LNCaP clone FGC (cell line): Measurements from ENCODE around the gene ASAP3.
A peak's percentile ranks its signal among the peaks of the same experiment; 100 is the strongest.
"Not testable (repeated sequence)": the region's sequence is repeated elsewhere in the genome, so short reads cannot be mapped to it uniquely, and the experiment has no call there.

Experiments
- DNase-seq: peaks from one replicate; pipeline ENCODE4 v3.0.0-alpha.2; 2011; ENCODE audit warnings: low read depth
- H3K4me3 ChIP-seq: 2 replicates; pipeline ENCODE4 v1.5.1; 2011; ENCODE audit warnings: mild to moderate bottlenecking, low read depth, low read length, control low read depth
- TF ChIP-seq, protein P1 (sequence below): IDR thresholded peaks from 2 replicates; pipeline ENCODE4 v1.5.1; 2012; ENCODE audit warnings: mild to moderate bottlenecking; ENCODE audit not compliant: control insufficient read depth, insufficient read depth; ENCODE audit errors: extremely low read depth

Gene ASAP3

DNA sequence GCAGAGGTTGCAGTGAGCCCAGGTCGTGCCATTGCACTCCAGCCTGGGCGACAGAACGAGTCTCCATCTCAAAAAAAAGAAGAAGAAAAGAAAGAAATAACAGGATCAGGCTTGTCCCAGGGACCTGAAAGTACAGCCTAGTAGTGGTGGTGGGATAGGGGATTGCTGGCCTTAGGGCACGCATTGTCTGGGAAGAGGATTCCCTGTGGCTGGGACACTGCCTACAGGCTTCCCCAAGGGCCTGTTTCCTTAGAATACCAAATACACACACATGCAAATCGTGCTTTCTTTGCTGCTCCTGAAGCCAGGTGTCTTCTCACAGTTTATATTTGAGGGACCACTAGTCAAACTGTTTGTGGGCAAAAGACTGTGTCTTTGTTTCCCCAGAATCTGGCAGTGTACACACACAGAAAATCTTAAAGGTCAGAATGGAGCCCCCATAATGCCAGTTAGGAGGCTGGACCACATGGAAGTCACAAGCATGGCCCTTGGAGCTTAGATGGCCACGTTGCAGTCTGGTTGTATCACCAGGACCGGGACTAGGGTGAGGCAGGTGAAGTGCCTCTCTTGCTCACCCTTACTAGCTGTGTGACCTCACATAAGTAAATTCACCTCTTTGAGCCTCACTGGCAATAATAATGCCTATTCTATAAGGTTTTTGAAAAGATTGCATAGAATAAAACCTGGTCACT lies 12.7 kb upstream of the ASAP3 start:
- no peak for DNase-seq
- TF ChIP-seq, protein P1, sequence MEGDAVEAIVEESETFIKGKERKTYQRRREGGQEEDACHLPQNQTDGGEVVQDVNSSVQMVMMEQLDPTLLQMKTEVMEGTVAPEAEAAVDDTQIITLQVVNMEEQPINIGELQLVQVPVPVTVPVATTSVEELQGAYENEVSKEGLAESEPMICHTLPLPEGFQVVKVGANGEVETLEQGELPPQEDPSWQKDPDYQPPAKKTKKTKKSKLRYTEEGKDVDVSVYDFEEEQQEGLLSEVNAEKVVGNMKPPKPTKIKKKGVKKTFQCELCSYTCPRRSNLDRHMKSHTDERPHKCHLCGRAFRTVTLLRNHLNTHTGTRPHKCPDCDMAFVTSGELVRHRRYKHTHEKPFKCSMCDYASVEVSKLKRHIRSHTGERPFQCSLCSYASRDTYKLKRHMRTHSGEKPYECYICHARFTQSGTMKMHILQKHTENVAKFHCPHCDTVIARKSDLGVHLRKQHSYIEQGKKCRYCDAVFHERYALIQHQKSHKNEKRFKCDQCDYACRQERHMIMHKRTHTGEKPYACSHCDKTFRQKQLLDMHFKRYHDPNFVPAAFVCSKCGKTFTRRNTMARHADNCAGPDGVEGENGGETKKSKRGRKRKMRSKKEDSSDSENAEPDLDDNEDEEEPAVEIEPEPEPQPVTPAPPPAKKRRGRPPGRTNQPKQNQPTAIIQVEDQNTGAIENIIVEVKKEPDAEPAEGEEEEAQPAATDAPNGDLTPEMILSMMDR = no peak
- H3K4me3 ChIP-seq = no peak overlapping the region

- DNase-seq, H3K4me3 ChIP-seq: not testable (repeated sequence)
These were observed 10.9 kb upstream of the ASAP3 start for GRCh38 chr1:23494836-23495235.

DNA sequence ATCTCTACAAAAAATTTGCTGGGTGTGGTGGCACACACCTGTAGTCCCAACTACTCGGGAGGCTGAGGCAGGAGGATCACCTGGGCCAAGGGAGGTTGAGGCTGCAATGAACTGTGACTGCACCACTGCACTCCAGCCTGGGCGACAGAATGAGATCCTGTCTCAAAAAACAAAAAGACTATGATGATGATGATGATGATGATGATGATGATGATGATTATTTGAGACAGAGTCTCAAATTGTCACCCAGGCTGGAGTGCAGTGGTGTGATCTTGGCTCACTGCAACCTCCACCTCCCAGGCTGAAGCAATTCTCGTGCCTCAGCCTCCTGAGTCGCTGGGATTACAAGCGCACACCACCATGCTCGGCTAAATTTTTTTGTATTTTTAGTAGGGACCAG lies 8.8 kb upstream of the ASAP3 start:
- DNase-seq, H3K4me3 ChIP-seq: not testable (repeated sequence)

DNA sequence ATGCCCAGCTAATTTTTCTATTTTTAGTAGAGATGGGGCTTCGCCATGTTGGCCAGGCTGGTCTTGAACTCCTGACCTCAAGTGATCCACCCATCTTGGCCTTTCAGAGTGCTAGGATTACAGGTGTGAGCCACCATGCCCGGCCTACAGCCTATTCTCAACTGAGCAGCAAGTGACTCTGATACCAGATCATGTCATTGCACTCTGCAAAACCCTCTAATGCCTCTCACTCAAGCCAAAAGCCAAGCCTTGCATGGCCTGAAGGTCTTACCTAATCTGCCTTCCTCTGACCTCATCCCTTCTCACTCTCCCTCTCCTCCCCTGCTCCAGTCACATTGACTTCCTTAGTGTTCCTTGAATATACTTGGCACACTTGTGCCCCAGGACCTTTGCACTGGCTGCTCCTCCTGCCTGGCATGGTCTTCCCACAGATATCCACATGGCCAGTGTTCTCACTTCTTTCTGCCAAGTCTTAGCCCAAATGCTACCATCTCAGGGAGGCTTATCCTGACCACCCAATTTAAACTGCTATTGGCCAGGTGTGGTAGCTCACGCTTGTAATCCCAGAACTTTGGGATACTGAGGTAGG lies 8.2 kb upstream of the ASAP3 start:
- TF ChIP-seq, protein P1 = no peak
- no peak overlapping the region for H3K4me3 ChIP-seq
- no peak for DNase-seq

- TF ChIP-seq, protein P1 = no peak
- H3K4me3 ChIP-seq = no peak overlapping the region
- DNase-seq = no peak
These were observed 5.9 kb upstream of the ASAP3 start for GRCh38 chr1:23489842-23490241.

DNA sequence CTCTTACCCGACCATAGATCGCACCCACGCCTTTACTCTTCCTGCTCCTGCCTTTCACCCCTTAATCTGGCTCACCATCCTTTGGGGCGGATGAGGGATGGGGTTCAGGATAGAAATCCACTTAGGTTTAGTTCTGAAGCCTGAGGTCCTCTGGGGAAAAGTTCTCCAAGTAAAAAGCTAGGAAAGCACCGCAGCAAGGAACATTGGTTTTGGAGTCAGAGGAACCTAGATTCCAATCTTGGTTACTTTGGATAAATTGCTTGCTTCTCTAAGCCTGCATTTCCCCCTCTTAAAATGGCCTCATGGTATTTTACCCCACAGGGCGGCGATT lies 988 bp upstream of the ASAP3 start:
- peak overlapping the region; percentile 46 for H3K4me3 ChIP-seq
- TF ChIP-seq, protein P1 = no peak
- DNase-seq = no peak

- peak overlapping the region; percentile 52 for H3K4me3 ChIP-seq
- TF ChIP-seq, protein P1 = no peak
- DNase-seq = peak; percentile 43
These were observed 448 bp upstream of the ASAP3 start for GRCh38 chr1:23484253-23485001.

DNA sequence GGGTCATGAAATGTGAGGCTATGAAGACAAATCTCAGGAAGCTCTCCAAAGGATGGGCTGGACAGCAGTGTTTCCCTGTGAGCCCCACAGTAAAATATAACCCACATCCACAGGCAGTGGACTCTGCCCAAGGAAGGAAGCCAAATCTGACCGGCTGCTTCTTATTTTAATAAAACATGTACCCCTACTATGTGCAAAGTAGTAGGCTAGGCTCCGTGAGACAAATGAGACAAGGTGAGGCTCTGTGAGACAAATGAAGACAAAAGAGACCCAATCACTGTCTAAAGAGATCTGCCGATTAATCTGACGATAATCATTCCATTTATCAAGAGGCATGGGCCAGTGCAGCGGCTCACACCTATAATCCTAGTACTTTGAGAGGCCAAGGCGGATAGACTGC lies 2.1 kb downstream of the ASAP3 start:
- no peak overlapping the region for H3K4me3 ChIP-seq
- TF ChIP-seq, protein P1 = no peak
- DNase-seq = no peak
